K562 (cell line): Measurements from ENCODE around the gene MARCO. TPM values are rescaled to one million over a fixed set of nuclear protein-coding genes. Genes with fewer than 3 reads are reported as not detected.

Experiments used
- ATAC-seq: fragments of 200-7000 bp; cut with Tn5 transposase; 3 replicates; pipeline ENCODE4 v1.9.1; 2020; ENCODE audit warnings: moderate library complexity
- BruUV-seq: library from RNA; stranded (reverse); fragments of 400-500 nt; replicated peaks from 2 replicates; lab custom pipeline; 2021; lab: Mats Ljungman, UMichigan
- CTCF ChIA-PET: fragments of 300-600 bp; formaldehyde crosslinking; extraction: SDS; loops from one replicate; lab custom pipeline; 2021; ENCODE audit warnings: low intra/inter-chr PET ratio; lab: Yijun Ruan, JAX
- POLR2A ChIA-PET: fragments of 300-600, 350-650 bp; sonication (Branson Sonifier 250); formaldehyde crosslinking; extraction: SDS; loops from one replicate; lab custom pipeline; 2021; ENCODE audit warnings: antibody characterized with exemption, inconsistent platforms; lab: Yijun Ruan, JAX
- DNase-seq, 4 experiments: peaks; one replicate each; pipeline versions ENCODE4 v3.0.0 to v3.0.0-alpha.2; 2011 to 2018; ENCODE audit warnings: low spot score in 3 of 4, mixed read lengths in 3 of 4; ENCODE audit errors: extremely low read depth in 1 of 4
- FAIRE-seq: peaks from 2 replicates; lab custom pipeline; 2011; peaks lifted over from hg19 to GRCh38; lab: Jason Lieb, UNC
- H2AFZ ChIP-seq: 2 replicates; pipeline ENCODE4 v1.6.0; 2011; ENCODE audit warnings: low read depth, low read length, control low read depth, inconsistent platforms
- H3K27ac ChIP-seq: fragments of 200-600 bp; 3 replicates; pipeline ENCODE4 v1.8.0; 2011; ENCODE audit warnings: low read depth, mild to moderate bottlenecking, control low read depth, inconsistent platforms, low read length, moderate library complexity, mixed read lengths; ENCODE audit errors: extremely low read depth
- H3K27me3 ChIP-seq, 2 experiments: fragments of 300-600 bp in 1 of 2; 2 replicates in 1 of 2; 3 replicates in 1 of 2; pipeline versions ENCODE4 v1.6.0 to v1.8.0; 2011; ENCODE audit warnings: inconsistent platforms in 2 of 2, low read length in 2 of 2, mild to moderate bottlenecking in 1 of 2, mixed read lengths in 1 of 2, moderate library complexity in 1 of 2; ENCODE audit not compliant: control insufficient read depth in 2 of 2, insufficient read depth in 2 of 2
- H3K36me3 ChIP-seq: fragments of 300-600 bp; 3 replicates; pipeline ENCODE4 v1.8.0; 2011; ENCODE audit warnings: mild to moderate bottlenecking, low read length, inconsistent platforms; ENCODE audit not compliant: control insufficient read depth, insufficient read depth
- H3K4me1 ChIP-seq, 2 experiments: fragments of 200-600 bp in 1 of 2; replicated peaks in 1 of 2; 2 replicates in 1 of 2; 3 replicates in 1 of 2; pipeline versions ENCODE4 v1.5.1 to v1.8.0; 2011; ENCODE audit warnings: inconsistent platforms in 2 of 2, low read length in 2 of 2, mild to moderate bottlenecking in 1 of 2, mixed read lengths in 1 of 2, moderate library complexity in 1 of 2; ENCODE audit not compliant: control insufficient read depth in 2 of 2, insufficient read depth in 2 of 2
- H3K4me2 ChIP-seq: 2 replicates; pipeline ENCODE4 v1.6.1; 2011; ENCODE audit warnings: low read length, control low read depth, inconsistent platforms, mixed read lengths; ENCODE audit not compliant: insufficient read depth
- H3K4me3 ChIP-seq: fragments of 200-600 bp; sonication (generic), shearing (Covaris generic); 2 replicates; pipeline ENCODE4 v1.5.1; 2016; ENCODE audit warnings: control low read depth, inconsistent platforms
- H3K79me2 ChIP-seq: fragments of 200-600 bp; 3 replicates; pipeline ENCODE4 v1.8.0; 2011; ENCODE audit warnings: low read length, inconsistent platforms; ENCODE audit not compliant: control insufficient read depth, insufficient read depth
- H3K9ac ChIP-seq, 2 experiments: 2 replicates each; pipeline versions ENCODE4 v1.6.0 to v1.6.1; 2011; ENCODE audit warnings: low read depth in 2 of 2, low read length in 2 of 2, control low read depth in 1 of 2, inconsistent platforms in 1 of 2, mild to moderate bottlenecking in 1 of 2, mixed read lengths in 1 of 2; ENCODE audit not compliant: insufficient read depth in 1 of 2
- H3K9me1 ChIP-seq: one replicate; pipeline ENCODE4 v1.6.0; 2011; ENCODE audit warnings: inconsistent platforms, mild to moderate bottlenecking, low read length, moderate library complexity; ENCODE audit not compliant: control insufficient read depth, insufficient read depth
- H3K9me3 ChIP-seq: replicated peaks from 2 replicates; pipeline ENCODE4 v1.5.1; 2011; ENCODE audit warnings: low read depth, low read length, inconsistent platforms; ENCODE audit not compliant: control insufficient read depth, insufficient read depth
- H4K20me1 ChIP-seq: replicated peaks from 2 replicates; pipeline ENCODE4 v1.6.1; 2011; ENCODE audit warnings: low read length, inconsistent platforms, mixed read lengths; ENCODE audit not compliant: control insufficient read depth, insufficient read depth
- CREB1 ChIP-seq, 2 experiments: sonication (generic) in 1 of 2; formaldehyde crosslinking in 1 of 2; IDR thresholded peaks; 2 replicates each; pipeline versions ENCODE4 v1.6.1 to v1.8.0; 2012 to 2022; ENCODE audit warnings: inconsistent platforms in 1 of 2, mild to moderate bottlenecking in 1 of 2, missing genetic modification reagents in 1 of 2, moderate library complexity in 1 of 2
- CSDE1 ChIP-seq, 2 experiments: fragments of 450-650 bp; IDR thresholded peaks; 2 replicates each; pipeline ENCODE4 v1.6.1; 2016; ENCODE audit warnings: mild to moderate bottlenecking in 1 of 2
- E4F1 ChIP-seq: fragments of 250-450 bp; sonication (Bioruptor Pico); IDR thresholded peaks from 2 replicates; pipeline ENCODE4 v1.5.0; 2021; ENCODE audit warnings: mild to moderate bottlenecking, borderline replicate concordance
- ERF ChIP-seq: fragments of 450-650 bp; formaldehyde crosslinking; IDR thresholded peaks from 2 replicates; pipeline ENCODE4 v1.4.0; 2020; ENCODE audit warnings: mild to moderate bottlenecking, mixed read lengths
- ID3 ChIP-seq, 2 experiments: fragments of 250-450 bp in 1 of 2; fragments of 450-650 bp in 1 of 2; sonication (Bioruptor Pico) in 1 of 2; IDR thresholded peaks; 2 replicates each; pipeline versions ENCODE4 v1.6.1 to v1.8.0; 2016 to 2021; ENCODE audit warnings: mild to moderate bottlenecking in 2 of 2, moderate library complexity in 2 of 2, missing compliant biosample characterization in 1 of 2, missing genetic modification characterization in 1 of 2
- MXI1 ChIP-seq: IDR thresholded peaks from 2 replicates; pipeline ENCODE4 v1.6.1; 2011; ENCODE audit warnings: low read depth, mild to moderate bottlenecking, improper control_type of control experiment, low read length
- PATZ1 ChIP-seq: fragments of 250-450 bp; sonication (Bioruptor Pico); IDR thresholded peaks from 2 replicates; pipeline ENCODE4 v1.5.0; 2020; ENCODE audit warnings: mild to moderate bottlenecking, borderline replicate concordance
- RBFOX2 ChIP-seq: fragments of 200-400 bp; formaldehyde crosslinking; IDR thresholded peaks from 2 replicates; pipeline ENCODE4 v1.6.1; 2017; ENCODE audit warnings: low read depth, mild to moderate bottlenecking, low read length, moderate library complexity
- RNF219 ChIP-seq: fragments of 250-450 bp; sonication (Bioruptor Pico); IDR thresholded peaks from 2 replicates; pipeline ENCODE4 v1.5.0; 2022; ENCODE audit warnings: mild to moderate bottlenecking
- SIX5 ChIP-seq, 2 experiments: IDR thresholded peaks; 2 replicates each; pipeline ENCODE4 v1.6.1; 2011; ENCODE audit warnings: low read length in 2 of 2, borderline replicate concordance in 1 of 2, low read depth in 1 of 2, mild to moderate bottlenecking in 1 of 2, moderate library complexity in 1 of 2; ENCODE audit not compliant: insufficient read depth in 1 of 2
- SREBF2 ChIP-seq: sonication (generic); formaldehyde crosslinking; IDR thresholded peaks from 2 replicates; pipeline ENCODE4 v1.4.0; 2020; ENCODE audit warnings: mild to moderate bottlenecking, missing genetic modification reagents
- SRSF1 ChIP-seq: fragments of 200-400 bp; formaldehyde crosslinking; IDR thresholded peaks from 2 replicates; pipeline ENCODE4 v1.6.1; 2017; ENCODE audit warnings: mild to moderate bottlenecking, low read depth, low read length, moderate library complexity
- TEAD4 ChIP-seq, 2 experiments: sonication (generic) in 1 of 2; formaldehyde crosslinking in 1 of 2; IDR thresholded peaks; 2 replicates each; pipeline versions ENCODE4 v1.6.1 to v1.8.0; 2012 to 2022; ENCODE audit warnings: borderline replicate concordance in 1 of 2, inconsistent platforms in 1 of 2, low read length in 1 of 2, mild to moderate bottlenecking in 1 of 2, missing genetic modification reagents in 1 of 2
- ZNF232 ChIP-seq: sonication (generic); formaldehyde crosslinking; IDR thresholded peaks from 2 replicates; pipeline ENCODE4 v1.8.0; 2022; ENCODE audit warnings: mild to moderate bottlenecking, missing genetic modification reagents
- WGBS: fragments of 100-300 bp; shearing (Covaris generic); methylation state at CpG from one replicate; pipeline ENCODE4 v1.1.6; 2016; ENCODE audit warnings: low coverage, mixed read lengths; ENCODE audit not compliant: insufficient coverage; ENCODE audit errors: missing lambda C conversion rate; 5-methylcytosine and 5-hydroxymethylcytosine counted together
- in situ Hi-C: fragments of 300-500 bp; cut with MboI; formaldehyde crosslinking; loops from 4 replicates; pipeline ENCODE4 v1.15.0; 2018; ENCODE audit warnings: inconsistent platforms, mixed read lengths
- intact Hi-C: fragments of 100-400 bp; cut with micrococcal nuclease; formaldehyde crosslinking; loops from 2 replicates; pipeline ENCODE4 v1.14.2; 2022
- polyA plus RNA-seq, 8 experiments: library from polyadenylated mRNA; depleted of rRNA in 4 of 8; stranded (reverse) in 5 of 8; unstranded in 3 of 8; fragments of >200 nt; fragmentation: Nextera tagmentation in 2 of 8; fragmentation: Illumina TruSeq in 1 of 8; extraction: Ambion mirVana in 2 of 8; extraction: Trizol in 1 of 8; gene quantifications; 2 replicates each; pipeline versions ENCODE4 v1.2.1 to v1.2.3, GENCODE V29; 2011 to 2014; ENCODE audit warnings: inconsistent platforms in 1 of 8, missing spikeins in 1 of 8
- total RNA-seq, 7 experiments: library from RNA; depleted of rRNA in 6 of 7; stranded (reverse); fragments of >200 nt in 6 of 7; fragmentation: Illumina TruSeq in 2 of 7; extraction: Trizol in 2 of 7; gene quantifications; 2 replicates each; pipeline versions ENCODE4 v1.2.1 to v1.2.3, GENCODE V29; 2011 to 2021; ENCODE audit warnings: low replicate concordance in 1 of 7

Gene MARCO
- total and polyA plus RNA-seq, 9 of the 15 experiments (the other 6 are each of a cell fraction or from before 2014, with no cell fraction given) = 0.31 TPM; not detected in 8

- WGBS = 2% methylated on average over 6 of the region's 6 CpGs
- intact Hi-C loops (no loop called here), in situ Hi-C loops (loop anchor here (25.0 kb wide), 1 partner anchor 282 kb away; no protein-coding TSS in a partner anchor)
- Histone ChIP-seq H3K4me2 (no peak overlapping the region), H3K9ac (no peak overlapping the region), H3K9me3 (no peaks in the 10 kb centered on the region), H3K4me1 (no peaks in the 10 kb centered on the region), H3K4me3 (no peak overlapping the region), H3K9me1 (no peaks in the 10 kb centered on the region), H3K79me2 (no peaks in the 10 kb centered on the region), H4K20me1 (0 out of 2 replicates have a peak, but pooled peaks cover under 1% of the 10 kb centered on the region), H3K27ac (no peak overlapping the region), H3K36me3 (no peaks in the 10 kb centered on the region), H2AFZ (no peak overlapping the region), H3K27me3 (peaks cover 3 to 14% of the 10 kb centered on the region in 2 experiments; a peak in 4 of 5 replicates)
- no TSS peak for BruUV-seq
- CTCF ChIA-PET = no interaction called here
- POLR2A ChIA-PET = no interaction called here
- ATAC-seq (no peak), DNase-seq (no peak), FAIRE-seq (no peak)
- no peak for TF ChIP-seq RNF219 (CRISPR knock-in tag)
- TF ChIP-seq ZNF232 (CRISPR knock-in tag) = no peak
- TF ChIP-seq RBFOX2 = no peak
- TF ChIP-seq PATZ1 (CRISPR knock-in tag) = no peak
- TF ChIP-seq ID3 (CRISPR knock-in tag; IDR thresholded peaks at IDR 0.05) = no peak
- no peak for TF ChIP-seq ID3 (tag; IDR thresholded peaks at IDR 0.05)
- no peak for TF ChIP-seq ERF
- no peak for TF ChIP-seq SREBF2 (CRISPR knock-in tag)
- TF ChIP-seq CREB1 (IDR thresholded peaks at IDR 0.05) = no peak
- TF ChIP-seq CREB1 (CRISPR knock-in tag; IDR thresholded peaks at IDR 0.05) = no peak
- no peak for TF ChIP-seq SIX5 (IDR thresholded peaks at IDR 0.05; ENCODE audit: borderline replicate concordance in 1 of 2, insufficient read depth in 1 of 2, low read depth in 1 of 2, low read length in 2 of 2)
- TF ChIP-seq TEAD4 (IDR thresholded peaks at IDR 0.05; ENCODE audit: low read length) = no peak
- TF ChIP-seq TEAD4 (CRISPR knock-in tag; IDR thresholded peaks at IDR 0.05; ENCODE audit: borderline replicate concordance) = no peak
- no peak for TF ChIP-seq SRSF1
- no peak for TF ChIP-seq CSDE1 (IDR thresholded peaks at IDR 0.05)
- no peak for TF ChIP-seq E4F1 (CRISPR knock-in tag)
- no peak for TF ChIP-seq MXI1
These were observed 63.6 kb downstream of the MARCO start for GRCh38 chr2:119005555-119005954.
